Measurements from ENCODE around the gene GTF3C1.
"Not testable (repeated sequence)": the region's sequence is repeated elsewhere in the genome, so short reads cannot be mapped to it uniquely, and the experiment has no call there.

GTF3C1 gene

DNA sequence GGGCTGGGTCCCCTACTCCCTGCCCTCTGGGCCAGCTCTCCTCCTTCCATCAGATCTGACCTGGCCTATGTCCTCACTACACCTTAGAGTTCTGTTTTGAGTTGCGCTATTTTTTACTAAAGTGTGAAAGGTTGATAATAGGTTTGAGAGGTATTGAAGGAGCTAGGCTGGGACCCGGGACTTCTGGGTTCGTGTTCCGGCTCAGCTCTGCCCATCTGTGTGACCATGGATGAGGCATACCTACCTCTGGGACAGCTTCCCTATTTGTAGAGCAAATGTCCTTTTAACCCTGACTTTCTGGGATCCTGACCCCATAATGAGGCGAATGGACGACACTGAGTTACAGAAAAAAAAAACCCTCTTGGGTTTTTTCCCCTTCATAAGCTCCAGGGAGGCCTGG is 111.8 kb downstream of the GTF3C1 start:
- no peak for DNase-seq

- DNase-seq: no peak
These were observed 112.6 kb downstream of the GTF3C1 start for GRCh38 chr16:27436921-27437650.

- no peak for DNase-seq
These were observed 113.6 kb downstream of the GTF3C1 start for GRCh38 chr16:27436065-27436464.

DNA sequence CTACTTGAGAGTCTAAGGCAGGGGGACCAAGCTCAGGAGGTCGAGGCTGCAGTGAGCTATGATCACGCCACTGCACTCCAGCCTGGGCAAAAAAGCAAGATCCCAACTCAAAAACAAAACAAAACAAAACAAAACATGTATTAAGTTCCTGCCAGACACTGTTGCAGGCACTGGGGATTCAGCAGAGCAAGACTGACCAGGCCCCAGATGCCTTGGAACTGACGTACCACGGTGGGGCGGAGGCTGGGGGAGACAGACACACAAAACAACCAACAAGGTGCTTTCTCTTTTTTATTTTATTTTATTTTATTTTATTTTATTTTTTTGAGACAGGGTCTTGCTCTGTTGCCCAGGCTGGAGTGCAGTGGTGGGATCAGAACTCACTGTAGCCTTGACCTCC is 114.6 kb downstream of the GTF3C1 start:
- DNase-seq: not testable (repeated sequence)

GRCh38 chr16:27434141-27435051 is 115.3 kb downstream of the GTF3C1 start:
- DNase-seq: no peak

GRCh38 chr16:27433636-27434035 is 116.1 kb downstream of the GTF3C1 start:
- DNase-seq: no peak

DNA sequence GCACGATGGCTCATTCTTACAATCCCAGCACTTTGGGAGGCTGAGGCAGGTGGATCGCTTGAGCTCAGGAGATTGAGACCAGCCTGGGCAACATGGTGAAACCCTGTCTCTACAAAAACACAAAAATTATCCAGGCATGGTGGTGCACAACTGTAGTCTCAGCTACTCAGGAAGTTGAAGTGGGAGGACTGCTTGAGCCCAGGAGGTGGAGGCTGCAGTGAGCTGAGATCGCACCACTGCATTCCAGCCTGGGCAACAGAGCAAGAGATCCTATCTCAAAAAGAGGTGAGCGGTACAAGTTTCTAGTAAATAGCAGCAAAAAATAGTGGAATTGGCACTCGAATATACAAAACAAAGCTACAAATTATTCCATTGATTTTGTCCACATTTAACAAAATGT is 116.5 kb downstream of the GTF3C1 start:
- not testable (repeated sequence) for DNase-seq

DNA sequence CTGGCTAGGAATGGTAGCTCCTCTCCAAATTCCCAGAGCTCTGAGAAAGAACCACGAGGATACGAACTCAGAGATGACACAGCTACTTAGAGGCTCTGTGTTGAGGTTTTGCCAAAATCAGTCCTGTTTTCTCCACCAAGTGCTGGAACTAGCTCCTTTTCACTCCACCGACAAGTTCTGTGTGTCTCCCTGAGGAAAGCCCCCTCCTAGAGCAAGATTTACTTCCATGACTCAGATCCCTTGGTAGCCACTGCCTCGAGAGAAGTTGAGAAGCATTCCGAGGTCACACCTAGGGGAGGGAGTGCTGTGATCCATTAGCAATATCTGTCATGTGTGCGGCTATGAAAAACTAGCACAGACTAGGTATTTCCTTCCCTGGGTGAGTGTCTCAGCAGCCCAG is 117.2 kb downstream of the GTF3C1 start:
- DNase-seq: no peak

GRCh38 chr16:27431773-27432532 is 117.8 kb downstream of the GTF3C1 start:
- no peak for DNase-seq

DNA sequence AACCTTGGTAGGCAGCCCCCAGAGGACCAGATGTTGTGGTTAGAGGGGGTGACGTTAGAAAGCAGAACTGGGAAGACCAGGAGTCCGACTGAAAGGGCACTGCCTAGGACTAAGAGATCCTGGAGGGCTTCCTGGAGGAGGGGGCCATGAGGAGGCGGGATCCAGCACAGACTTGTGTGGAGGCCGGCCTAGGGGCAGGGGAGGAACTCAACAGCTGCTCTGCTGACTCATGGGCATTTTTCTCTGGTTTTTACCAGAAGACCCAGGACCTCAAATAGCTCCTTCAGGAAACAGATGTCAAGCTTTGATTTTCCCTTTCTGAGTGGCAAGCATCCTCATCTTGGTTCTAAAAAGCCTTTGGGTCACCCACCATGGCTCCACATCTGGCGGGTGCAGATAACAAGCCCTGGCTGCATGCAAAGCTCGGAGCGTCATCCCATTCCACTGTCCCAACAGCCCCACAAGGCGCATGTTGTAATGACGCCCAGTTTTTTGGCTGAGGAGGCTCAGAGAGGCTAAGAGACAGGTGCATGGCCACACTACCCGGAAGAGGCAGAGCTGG is 118.7 kb downstream of the GTF3C1 start:
- DNase-seq: no peak

- DNase-seq: no peak
These were observed 119.2 kb downstream of the GTF3C1 start for GRCh38 chr16:27430512-27430911.

GRCh38 chr16:27429981-27430441 is 119.7 kb downstream of the GTF3C1 start:
- DNase-seq: no peak

GRCh38 chr16:27429330-27429871 is 120.3 kb downstream of the GTF3C1 start:
- DNase-seq: no peak

DNA sequence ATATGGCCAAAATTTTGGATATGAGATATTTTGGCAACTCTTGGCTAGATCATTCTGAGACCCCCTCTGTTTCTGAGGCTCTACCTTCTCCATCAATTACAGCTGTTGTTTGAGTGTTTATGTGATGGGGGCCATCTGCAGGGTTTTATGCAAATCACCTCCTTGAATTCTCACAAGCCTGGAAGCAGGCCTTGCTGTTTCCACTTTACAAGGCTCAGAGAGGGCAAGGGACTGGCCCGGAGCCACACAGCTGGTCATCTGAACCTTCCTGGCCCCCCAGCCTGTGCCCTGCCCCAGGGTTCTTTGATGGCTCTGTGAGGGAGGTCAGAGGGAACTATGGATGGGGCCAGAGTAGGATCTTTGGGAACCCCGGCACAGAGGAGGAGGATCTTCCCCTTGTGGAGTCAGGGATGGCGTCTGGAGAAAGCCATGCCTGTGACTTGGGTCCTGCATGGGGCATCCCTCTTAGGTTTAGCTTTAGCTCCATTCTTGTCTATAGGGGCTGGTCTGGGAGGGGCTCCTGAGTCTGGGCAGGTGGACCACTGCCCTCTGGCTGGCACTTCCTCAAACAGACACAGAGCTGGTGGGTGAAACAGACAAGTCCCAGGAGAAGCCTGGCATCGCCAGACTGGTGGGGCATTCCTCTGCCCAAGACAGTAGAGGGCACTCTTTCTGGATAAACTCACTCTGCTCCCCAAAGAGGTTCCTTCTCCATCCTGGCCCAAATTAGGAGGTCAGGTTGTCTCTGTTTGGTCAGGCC is 121.5 kb downstream of the GTF3C1 start:
- DNase-seq: no peak

DNA sequence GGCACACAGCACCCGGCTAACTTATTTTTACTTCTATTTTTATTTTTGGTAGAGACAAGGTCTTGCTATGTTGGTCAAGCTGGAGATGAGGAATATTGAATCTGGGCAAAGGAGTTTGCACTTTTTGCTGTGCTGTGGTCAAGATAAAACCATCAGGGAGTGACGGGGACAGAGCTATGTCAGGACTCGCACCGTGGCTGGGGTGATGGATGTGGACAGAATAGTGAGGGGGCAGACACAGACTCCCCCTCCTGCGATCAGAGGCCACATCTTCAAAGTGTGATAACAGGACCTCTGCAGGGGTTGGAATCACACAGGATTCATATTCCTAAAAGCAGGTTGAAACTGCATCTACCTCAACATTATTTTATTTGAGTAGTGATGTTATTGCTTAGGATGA is 122.2 kb downstream of the GTF3C1 start:
- DNase-seq: no peak

GRCh38 chr16:27426423-27427408 is 123.0 kb downstream of the GTF3C1 start:
- no peak for DNase-seq

DNA sequence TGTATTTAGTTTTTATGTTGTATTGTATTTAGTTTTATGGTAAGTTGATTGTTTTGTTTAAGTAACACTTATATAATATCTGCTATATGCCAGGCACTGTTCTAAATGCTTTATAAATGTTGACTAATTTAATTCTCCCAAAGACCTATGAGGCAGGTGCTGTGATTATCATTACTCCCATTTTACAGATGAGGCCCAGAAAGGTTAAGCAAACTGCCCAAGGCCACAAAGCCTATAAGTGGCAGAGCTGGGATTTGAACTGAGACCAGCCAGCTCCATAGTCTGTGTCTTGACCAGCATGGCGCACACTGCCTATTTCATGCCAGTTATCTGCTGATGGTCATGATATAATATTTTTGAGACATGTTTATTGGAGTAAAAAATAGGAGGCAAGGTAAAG is 123.8 kb downstream of the GTF3C1 start:
- no peak for DNase-seq

GRCh38 chr16:27424772-27425498 is 124.8 kb downstream of the GTF3C1 start:
- DNase-seq: no peak

GRCh38 chr16:27421961-27422740 is 127.6 kb downstream of the GTF3C1 start:
- DNase-seq: no peak
